ENCODE data around the gene RNF208. TPM values are rescaled to one million over a fixed set of nuclear protein-coding genes. Genes with fewer than 3 reads are reported as not detected.

Gene RNF208
- total and polyA plus RNA-seq, 8 donors, result 4.0 to 7.8 (median 5.9) TPM

GRCh38 chr9:137234758-137235423, 12.9 kb upstream of the RNF208 start:
- no peak for TF ChIP-seq CTCF (IDR thresholded peaks at IDR 0.05)
- intact Hi-C loops (cut with DNase I), result no loop called here
- no peak for ATAC-seq
- H3K36me3 ChIP-seq, result no peaks in the 10 kb centered on the region
- H3K9me3 ChIP-seq, result no peaks in the 10 kb centered on the region
- H3K4me1 ChIP-seq, result peaks cover 7 to 43% of the 10 kb centered on the region in 2 donors
- no peak for DNase-seq
- peaks cover 0 to 63% of the 10 kb centered on the region in 2 donors for H3K27me3 ChIP-seq
- no peak overlapping the region for H3K4me3 ChIP-seq
- no peak overlapping the region for H3K27ac ChIP-seq

GRCh38 chr9:137234055-137234697, 12.1 kb upstream of the RNF208 start:
- intact Hi-C loops (cut with DNase I), result no loop called here
- Histone ChIP-seq H3K36me3 (no peaks in the 10 kb centered on the region), H3K9me3 (no peaks in the 10 kb centered on the region), H3K27ac (no peak overlapping the region), H3K4me1 (peaks cover 7 to 36% of the 10 kb centered on the region in 2 donors), H3K27me3 (peaks cover 0 to 70% of the 10 kb centered on the region in 2 donors), H3K4me3 (no peak overlapping the region)
- DNase-seq (no peak), ATAC-seq (no peak)
- TF ChIP-seq CTCF (IDR thresholded peaks at IDR 0.05), result no peak

GRCh38 chr9:137233143-137233980, 11.3 kb upstream of the RNF208 start:
- DNase-seq (no peak), ATAC-seq (no peak)
- Histone ChIP-seq H3K4me3 (no peak overlapping the region), H3K36me3 (no peaks in the 10 kb centered on the region), H3K27ac (no peak overlapping the region), H3K4me1 (peaks cover 7 to 27% of the 10 kb centered on the region in 2 donors), H3K9me3 (no peaks in the 10 kb centered on the region), H3K27me3 (peaks cover 0 to 78% of the 10 kb centered on the region in 2 donors)
- no peak for TF ChIP-seq CTCF (IDR thresholded peaks at IDR 0.05)
- intact Hi-C loops (cut with DNase I), result no loop called here

GRCh38 chr9:137232510-137232909, 10.5 kb upstream of the RNF208 start:
- intact Hi-C loops (cut with DNase I), result no loop called here
- no peak overlapping the region for H3K27ac ChIP-seq
- no peak for TF ChIP-seq CTCF (IDR thresholded peaks at IDR 0.05)

GRCh38 chr9:137232101-137232500, 10.1 kb upstream of the RNF208 start:
- no peak for ATAC-seq
- Histone ChIP-seq H3K27ac (no peak overlapping the region), H3K4me1 (peaks cover 11 to 21% of the 10 kb centered on the region in 2 donors), H3K9me3 (no peaks in the 10 kb centered on the region), H3K4me3 (no peak overlapping the region), H3K27me3 (peaks cover 0 to 88% of the 10 kb centered on the region in 2 donors), H3K36me3 (no peaks in the 10 kb centered on the region)
- DNase-seq, result no peak
- no peak for TF ChIP-seq CTCF (IDR thresholded peaks at IDR 0.05)
- intact Hi-C loops (cut with DNase I), result no loop called here

More at GRCh38 chr9:137232510-137232909, 10.5 kb upstream of the RNF208 start:
- no peak for ATAC-seq
- Histone ChIP-seq H3K4me1 (peaks cover 8 to 21% of the 10 kb centered on the region in 2 donors), H3K36me3 (no peaks in the 10 kb centered on the region), H3K27me3 (peaks cover 0 to 84% of the 10 kb centered on the region in 2 donors), H3K9me3 (no peaks in the 10 kb centered on the region), H3K4me3 (no peak overlapping the region)
- no peak for DNase-seq
